SK-N-SH treated with all-trans-retinoic acid at 6 μM for 48 hours (cell line): ENCODE data around the gene PKNOX2.

Experiments used
- ATAC-seq: fragments of 200-7000 bp; cut with Tn5 transposase; 3 replicates; pipeline ENCODE4 v1.9.1; 2020; ENCODE audit warnings: mild to moderate bottlenecking, moderate library complexity
- BACH2 ChIP-seq: fragments of 250-450 bp; sonication (Bioruptor Pico); IDR thresholded peaks from 2 replicates; pipeline ENCODE4 v1.9.0; 2021; ENCODE audit warnings: mild to moderate bottlenecking, borderline replicate concordance
- CSDC2 ChIP-seq: fragments of 250-450 bp; sonication (Bioruptor Pico); IDR thresholded peaks from 2 replicates; pipeline ENCODE4 v1.5.0; 2020; ENCODE audit warnings: mild to moderate bottlenecking, moderate library complexity
- ESRRG ChIP-seq: fragments of 250-450 bp; sonication (Bioruptor Pico); IDR thresholded peaks from 2 replicates; pipeline ENCODE4 v1.6.1; 2021; ENCODE audit warnings: mild to moderate bottlenecking
- ISL1 ChIP-seq: fragments of 250-450 bp; sonication (Bioruptor Pico); IDR thresholded peaks from 2 replicates; pipeline ENCODE4 v2.1.2; 2022; ENCODE audit warnings: mild to moderate bottlenecking, moderate library complexity
- OSR1 ChIP-seq: fragments of 250-450 bp; sonication (Bioruptor Pico); IDR thresholded peaks from 2 replicates; pipeline ENCODE4 v1.8.0; 2022; ENCODE audit warnings: moderate library complexity, mild to moderate bottlenecking, inconsistent platforms
- PPARA ChIP-seq: fragments of 250-450 bp; sonication (Bioruptor Pico); IDR thresholded peaks from 2 replicates; pipeline ENCODE4 v1.5.0; 2020; ENCODE audit warnings: mild to moderate bottlenecking, borderline replicate concordance
- RARB ChIP-seq: fragments of 250-450 bp; sonication (Bioruptor Pico); IDR thresholded peaks from 2 replicates; pipeline ENCODE4 v1.8.0; 2021; ENCODE audit warnings: mild to moderate bottlenecking, moderate library complexity
- TCF4 ChIP-seq: fragments of 250-450 bp; sonication (Bioruptor Pico); IDR thresholded peaks from 2 replicates; pipeline ENCODE4 v1.8.0; 2021; ENCODE audit warnings: mild to moderate bottlenecking, moderate library complexity, borderline replicate concordance
- TOX ChIP-seq: fragments of 250-450 bp; sonication (Bioruptor Pico); IDR thresholded peaks from 2 replicates; pipeline ENCODE4 v1.8.0; 2021; ENCODE audit warnings: mild to moderate bottlenecking, moderate library complexity, borderline replicate concordance
- ZC3H10 ChIP-seq: fragments of 250-450 bp; sonication (Bioruptor Pico); IDR thresholded peaks from 2 replicates; pipeline ENCODE4 v1.5.1; 2021; ENCODE audit warnings: mild to moderate bottlenecking, moderate library complexity
- ZFP3 ChIP-seq: fragments of 250-450 bp; sonication (Bioruptor Pico); IDR thresholded peaks from 2 replicates; pipeline ENCODE4 v1.5.0; 2020; ENCODE audit warnings: mild to moderate bottlenecking, moderate library complexity
- ZFP30 ChIP-seq: fragments of 450-650 bp; formaldehyde crosslinking; IDR thresholded peaks from 2 replicates; pipeline ENCODE4 v1.5.0; 2022; ENCODE audit warnings: mild to moderate bottlenecking, moderate library complexity
- ZNF565 ChIP-seq: fragments of 450-650 bp; formaldehyde crosslinking; conservative IDR thresholded peaks from 2 replicates; pipeline ENCODE4 v1.5.0; 2020; ENCODE audit warnings: low read depth, mild to moderate bottlenecking, moderate library complexity
- ZNF70 ChIP-seq: fragments of 450-650 bp; formaldehyde crosslinking; IDR thresholded peaks from 2 replicates; pipeline ENCODE4 v1.5.0; 2020; ENCODE audit warnings: mild to moderate bottlenecking, moderate library complexity
- ZNF8 ChIP-seq: fragments of 450-650 bp; formaldehyde crosslinking; IDR thresholded peaks from 2 replicates; pipeline ENCODE4 v1.5.0; 2020; ENCODE audit warnings: mild to moderate bottlenecking, moderate library complexity
- TF ChIP-seq, protein P1 (sequence below): fragments of 250-450 bp; sonication (Bioruptor Pico); IDR thresholded peaks from 2 replicates; pipeline ENCODE4 v1.8.0; 2021; ENCODE audit warnings: low read depth, mild to moderate bottlenecking, moderate library complexity, borderline replicate concordance
- TF ChIP-seq, protein P2 (sequence below): fragments of 250-450 bp; sonication (Bioruptor Pico); IDR thresholded peaks from 2 replicates; pipeline ENCODE4 v1.5.1; 2021; ENCODE audit warnings: mild to moderate bottlenecking, moderate library complexity
- TF ChIP-seq, protein P3 (sequence below): fragments of 250-450 bp; sonication (Bioruptor Pico); IDR thresholded peaks from 2 replicates; pipeline ENCODE4 v1.5.1; 2020; ENCODE audit warnings: low read depth, mild to moderate bottlenecking, moderate library complexity
- TF ChIP-seq, protein P4 (sequence below): fragments of 250-450 bp; sonication (Bioruptor Pico); IDR thresholded peaks from 2 replicates; pipeline ENCODE4 v1.8.0; 2020; ENCODE audit warnings: mild to moderate bottlenecking, moderate library complexity, borderline replicate concordance

The PKNOX2 gene

DNA sequence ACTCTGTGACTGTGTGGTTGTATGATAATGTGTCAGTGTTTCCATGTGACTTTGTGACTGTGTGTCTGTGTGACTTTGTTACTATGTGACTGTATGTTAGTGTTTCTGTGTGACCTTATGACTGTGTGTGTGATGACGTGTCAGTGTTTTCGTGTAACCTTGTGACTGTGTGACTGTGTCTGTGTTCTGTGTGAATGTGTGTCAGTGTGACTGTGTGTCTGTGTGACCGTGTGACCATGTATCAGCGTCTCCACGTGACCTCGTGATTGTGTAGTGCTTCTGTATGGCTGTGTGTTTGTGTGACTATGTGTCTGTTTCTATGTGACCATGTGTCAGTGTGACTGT is 9.5 kb upstream of the PKNOX2 start:
- ATAC-seq: no peak
- TF ChIP-seq CSDC2 (CRISPR knock-in tag) (no peak), TCF4 (CRISPR knock-in tag) (no peak), ZFP30 (CRISPR knock-in tag) (no peak), PPARA (CRISPR knock-in tag) (no peak), BACH2 (CRISPR knock-in tag) (no peak), ZNF8 (no peak), RARB (no peak), OSR1 (no peak)
- TF ChIP-seq, protein P1, sequence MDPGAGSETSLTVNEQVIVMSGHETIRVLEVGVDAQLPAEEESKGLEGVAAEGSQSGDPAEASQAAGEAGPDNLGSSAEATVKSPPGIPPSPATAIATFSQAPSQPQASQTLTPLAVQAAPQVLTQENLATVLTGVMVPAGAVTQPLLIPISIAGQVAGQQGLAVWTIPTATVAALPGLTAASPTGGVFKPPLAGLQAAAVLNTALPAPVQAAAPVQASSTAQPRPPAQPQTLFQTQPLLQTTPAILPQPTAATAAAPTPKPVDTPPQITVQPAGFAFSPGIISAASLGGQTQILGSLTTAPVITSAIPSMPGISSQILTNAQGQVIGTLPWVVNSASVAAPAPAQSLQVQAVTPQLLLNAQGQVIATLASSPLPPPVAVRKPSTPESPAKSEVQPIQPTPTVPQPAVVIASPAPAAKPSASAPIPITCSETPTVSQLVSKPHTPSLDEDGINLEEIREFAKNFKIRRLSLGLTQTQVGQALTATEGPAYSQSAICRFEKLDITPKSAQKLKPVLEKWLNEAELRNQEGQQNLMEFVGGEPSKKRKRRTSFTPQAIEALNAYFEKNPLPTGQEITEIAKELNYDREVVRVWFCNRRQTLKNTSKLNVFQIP (CRISPR knock-in tag): no peak
- TF ChIP-seq, protein P2, sequence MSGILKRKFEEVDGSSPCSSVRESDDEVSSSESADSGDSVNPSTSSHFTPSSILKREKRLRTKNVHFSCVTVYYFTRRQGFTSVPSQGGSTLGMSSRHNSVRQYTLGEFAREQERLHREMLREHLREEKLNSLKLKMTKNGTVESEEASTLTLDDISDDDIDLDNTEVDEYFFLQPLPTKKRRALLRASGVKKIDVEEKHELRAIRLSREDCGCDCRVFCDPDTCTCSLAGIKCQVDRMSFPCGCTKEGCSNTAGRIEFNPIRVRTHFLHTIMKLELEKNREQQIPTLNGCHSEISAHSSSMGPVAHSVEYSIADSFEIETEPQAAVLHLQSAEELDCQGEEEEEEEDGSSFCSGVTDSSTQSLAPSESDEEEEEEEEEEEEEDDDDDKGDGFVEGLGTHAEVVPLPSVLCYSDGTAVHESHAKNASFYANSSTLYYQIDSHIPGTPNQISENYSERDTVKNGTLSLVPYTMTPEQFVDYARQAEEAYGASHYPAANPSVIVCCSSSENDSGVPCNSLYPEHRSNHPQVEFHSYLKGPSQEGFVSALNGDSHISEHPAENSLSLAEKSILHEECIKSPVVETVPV (CRISPR knock-in tag): no peak
- TF ChIP-seq, all 23 proteins: peak for 0

DNA sequence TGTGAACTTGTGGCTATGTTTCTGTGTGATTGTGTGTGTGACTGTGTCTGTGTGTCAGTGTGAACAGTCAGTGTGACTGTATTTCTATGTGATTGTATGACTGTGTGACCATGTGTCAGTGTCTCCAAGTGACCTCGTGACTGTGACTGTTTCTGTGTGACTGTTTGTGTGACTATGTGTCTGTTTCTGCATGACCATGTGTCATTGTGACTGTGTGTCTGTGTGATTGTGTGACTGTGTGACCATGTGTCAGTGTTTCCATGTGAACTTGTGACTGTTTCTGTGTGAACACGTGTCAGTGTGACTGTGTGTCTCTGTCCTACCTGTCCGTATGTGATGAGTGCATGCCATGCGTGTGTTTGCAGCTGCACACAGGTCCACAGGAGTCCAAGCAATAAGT is 8.8 kb upstream of the PKNOX2 start:
- TF ChIP-seq OSR1 (no peak), BACH2 (CRISPR knock-in tag) (no peak), ISL1 (no peak), TOX (CRISPR knock-in tag) (no peak), PPARA (CRISPR knock-in tag) (no peak), ZFP3 (no peak), ZFP30 (CRISPR knock-in tag) (no peak), ZC3H10 (CRISPR knock-in tag) (no peak)
- TF ChIP-seq, all 23 proteins: peak for 0
- ATAC-seq: no peak

DNA sequence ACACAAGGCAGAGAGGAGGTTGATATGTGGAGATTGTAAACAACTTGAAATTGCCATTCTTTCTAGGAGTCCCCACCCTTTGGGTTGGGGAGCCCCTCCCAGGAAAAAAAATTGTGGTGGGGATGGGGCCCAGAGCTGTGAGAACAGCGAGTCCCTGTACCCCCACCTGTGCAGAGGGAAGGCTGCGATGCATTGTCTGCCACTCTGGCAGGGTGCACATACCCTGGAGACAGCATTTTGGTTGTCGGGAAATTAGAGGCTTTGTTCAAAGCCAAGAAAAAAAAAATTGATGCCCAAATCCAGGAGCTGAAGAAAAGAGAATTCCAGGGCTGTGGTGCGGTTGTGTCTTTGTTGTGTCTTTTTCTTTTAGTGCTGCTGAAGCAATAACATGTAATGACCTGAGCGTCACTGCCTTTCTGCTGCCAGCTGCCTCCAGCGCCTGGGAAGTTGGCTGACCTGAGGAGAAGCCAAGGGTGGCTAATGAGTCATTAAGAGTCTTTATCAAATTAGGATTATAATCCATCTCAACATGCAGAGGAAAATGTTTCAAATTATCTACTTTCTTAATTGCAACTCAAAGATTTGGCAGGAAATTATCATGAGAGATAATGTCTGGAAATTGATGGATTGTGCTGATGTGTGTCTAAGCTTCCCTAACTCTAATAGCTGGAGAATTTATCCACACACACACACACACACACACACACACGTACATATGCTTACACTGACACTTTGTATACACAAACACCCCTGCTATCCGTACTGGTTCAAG is 8.0 kb upstream of the PKNOX2 start:
- ATAC-seq: no peak
- TF ChIP-seq, protein P3, sequence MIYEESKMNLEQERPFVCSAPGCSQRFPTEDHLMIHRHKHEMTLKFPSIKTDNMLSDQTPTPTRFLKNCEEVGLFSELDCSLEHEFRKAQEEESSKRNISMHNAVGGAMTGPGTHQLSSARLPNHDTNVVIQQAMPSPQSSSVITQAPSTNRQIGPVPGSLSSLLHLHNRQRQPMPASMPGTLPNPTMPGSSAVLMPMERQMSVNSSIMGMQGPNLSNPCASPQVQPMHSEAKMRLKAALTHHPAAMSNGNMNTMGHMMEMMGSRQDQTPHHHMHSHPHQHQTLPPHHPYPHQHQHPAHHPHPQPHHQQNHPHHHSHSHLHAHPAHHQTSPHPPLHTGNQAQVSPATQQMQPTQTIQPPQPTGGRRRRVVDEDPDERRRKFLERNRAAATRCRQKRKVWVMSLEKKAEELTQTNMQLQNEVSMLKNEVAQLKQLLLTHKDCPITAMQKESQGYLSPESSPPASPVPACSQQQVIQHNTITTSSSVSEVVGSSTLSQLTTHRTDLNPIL (CRISPR knock-in tag): no peak
- no peak for TF ChIP-seq ZNF70 (CRISPR knock-in tag)
- TF ChIP-seq OSR1: no peak
- no peak for TF ChIP-seq ZFP3
- TF ChIP-seq PPARA (CRISPR knock-in tag): no peak
- TF ChIP-seq ZFP30 (CRISPR knock-in tag): no peak
- TF ChIP-seq, protein P1 (CRISPR knock-in tag): no peak
- no peak for TF ChIP-seq CSDC2 (CRISPR knock-in tag)
- TF ChIP-seq TCF4 (CRISPR knock-in tag): no peak
- no peak for TF ChIP-seq ZNF565
- TF ChIP-seq, protein P2 (CRISPR knock-in tag): no peak
- TF ChIP-seq, protein P4, sequence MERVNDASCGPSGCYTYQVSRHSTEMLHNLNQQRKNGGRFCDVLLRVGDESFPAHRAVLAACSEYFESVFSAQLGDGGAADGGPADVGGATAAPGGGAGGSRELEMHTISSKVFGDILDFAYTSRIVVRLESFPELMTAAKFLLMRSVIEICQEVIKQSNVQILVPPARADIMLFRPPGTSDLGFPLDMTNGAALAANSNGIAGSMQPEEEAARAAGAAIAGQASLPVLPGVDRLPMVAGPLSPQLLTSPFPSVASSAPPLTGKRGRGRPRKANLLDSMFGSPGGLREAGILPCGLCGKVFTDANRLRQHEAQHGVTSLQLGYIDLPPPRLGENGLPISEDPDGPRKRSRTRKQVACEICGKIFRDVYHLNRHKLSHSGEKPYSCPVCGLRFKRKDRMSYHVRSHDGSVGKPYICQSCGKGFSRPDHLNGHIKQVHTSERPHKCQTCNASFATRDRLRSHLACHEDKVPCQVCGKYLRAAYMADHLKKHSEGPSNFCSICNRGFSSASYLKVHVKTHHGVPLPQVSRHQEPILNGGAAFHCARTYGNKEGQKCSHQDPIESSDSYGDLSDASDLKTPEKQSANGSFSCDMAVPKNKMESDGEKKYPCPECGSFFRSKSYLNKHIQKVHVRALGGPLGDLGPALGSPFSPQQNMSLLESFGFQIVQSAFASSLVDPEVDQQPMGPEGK (CRISPR knock-in tag): no peak
- no peak for TF ChIP-seq ESRRG (CRISPR knock-in tag)
